K562 treated with DMSO at 1 percent for 4 hours (cell line): ENCODE results near the gene SIGMAR1. TPM values are rescaled to one million over a fixed set of nuclear protein-coding genes. Genes with fewer than 3 reads are reported as not detected.

Experiments
- total RNA-seq: library from RNA; unstranded; fragments of 300-600 nt; gene quantifications from 2 replicates; pipeline ENCODE4 v1.2.3, GENCODE V29; 2022; ENCODE audit not compliant: insufficient read depth

SIGMAR1 gene
- total RNA-seq = 39.5 and 48.9 TPM in 2 replicates

GRCh38 chr9:34637356-34638137 lies at the start of gene SIGMAR1:
Gene SIGMAR1, minus strand, starts transcription at chr9:34637787. Its CDS starts 90 bp downstream, at chr9:34637697.

GRCh38 chr9:34662526-34663302 lies 25.1 kb upstream of the SIGMAR1 start, which contains the start of gene CCL27:
Gene CCL27, minus strand, starts transcription at chr9:34662657. Its CDS starts 24 bp downstream, at chr9:34662633.

GRCh38 chr9:34651876-34652601 lies 14.5 kb upstream of the SIGMAR1 start, which contains the start of gene IL11RA:
Gene IL11RA, plus strand, starts transcription at chr9:34652185. Its CDS starts 3,033 bp downstream, at chr9:34655218.

GRCh38 chr9:34646211-34647083 lies 8.9 kb upstream of the SIGMAR1 start, which contains the start of gene GALT:
Gene GALT, plus strand, starts transcription at chr9:34646675. Its CDS starts 30 bp downstream, at chr9:34646705.

GRCh38 chr9:34628656-34629490 lies 8.7 kb downstream of the SIGMAR1 start, which contains the start of gene ARID3C:
Gene ARID3C, minus strand, starts transcription at chr9:34629066. Its CDS starts 1,052 bp downstream, at chr9:34628014.

GRCh38 chr9:34620061-34620994 lies 17.3 kb downstream of the SIGMAR1 start, which contains the start of gene DCTN3:
Gene DCTN3, minus strand, starts transcription at chr9:34620495. Its CDS starts 31 bp downstream, at chr9:34620464.

GRCh38 chr9:34611811-34612787 lies 25.5 kb downstream of the SIGMAR1 start, which contains the start of gene RPP25L:
Gene RPP25L, minus strand, starts transcription at chr9:34612097. Its CDS starts 801 bp downstream, at chr9:34611296.

GRCh38 chr9:34589636-34590380 lies 47.8 kb downstream of the SIGMAR1 start, which contains the start of gene CNTFR:
Gene CNTFR, minus strand, starts transcription at chr9:34589724. Its CDS starts 20,743 bp downstream, at chr9:34568981.

Other genes with a start within 250 kb of the SIGMAR1 start
- gene FAM219A, start 179.2 kb downstream of the SIGMAR1 start, total RNA-seq = 7.3 and 12.3 TPM in 2 replicates
- not detected in 2 replicates for gene DNAI1, start 179.0 kb downstream of the SIGMAR1 start, total RNA-seq
- gene ENHO, start 114.8 kb downstream of the SIGMAR1 start, total RNA-seq = not detected in 2 replicates
- gene CNTFR, start 48.1 kb downstream of the SIGMAR1 start, total RNA-seq = not detected in 2 replicates
- gene RPP25L, start 25.7 kb downstream of the SIGMAR1 start, total RNA-seq = 28.1 and 32.3 TPM in 2 replicates
- gene DCTN3, start 17.3 kb downstream of the SIGMAR1 start, total RNA-seq = 82.4 and 87.5 TPM in 2 replicates
- gene ARID3C, start 8.7 kb downstream of the SIGMAR1 start, total RNA-seq = 0.50 TPM in 1 of 2 replicates, not detected in the other
- gene GALT, start 8.9 kb upstream of the SIGMAR1 start, total RNA-seq = 13.8 and 16.8 TPM in 2 replicates
- gene IL11RA, start 14.4 kb upstream of the SIGMAR1 start, total RNA-seq = 6.5 and 6.8 TPM in 2 replicates
- 2.2 TPM in 1 of 2 replicates, not detected in the other for gene CCL27, start 24.9 kb upstream of the SIGMAR1 start, total RNA-seq
- gene CCL19, start 53.5 kb upstream of the SIGMAR1 start, total RNA-seq = not detected in 2 replicates
- gene CCL21, start 72.3 kb upstream of the SIGMAR1 start, total RNA-seq = not detected in 2 replicates